AG04449 (cell line): Measurements from ENCODE around the gene SAMD1.

ENCODE experiments used
- CTCF ChIA-PET: fragments of 350-600 bp; formaldehyde crosslinking; extraction: SDS; loops from one replicate; lab custom pipeline; 2021; ENCODE audit warnings: antibody characterized with exemption; lab: Yijun Ruan, JAX
- POLR2A ChIA-PET: fragments of 400-600, 350-600 bp; formaldehyde crosslinking; extraction: SDS; loops from one replicate; lab custom pipeline; 2020; ENCODE audit warnings: antibody characterized with exemption, inconsistent platforms; lab: Yijun Ruan, JAX
- DNase-seq: peaks from one replicate; pipeline ENCODE4 v3.0.0-alpha.2; 2010; ENCODE audit warnings: low read depth, low spot score
- H3K4me3 ChIP-seq: 2 replicates; pipeline ENCODE4 v1.5.1; 2011; ENCODE audit warnings: low read depth, mild to moderate bottlenecking, control low read depth, low read length
- TF ChIP-seq, protein P1 (sequence below): IDR thresholded peaks from one replicate; pipeline ENCODE4 v1.5.1; 2011; ENCODE audit warnings: mild to moderate bottlenecking, moderate library complexity, low read length, control low read depth, inconsistent platforms; ENCODE audit not compliant: insufficient read depth; ENCODE audit errors: missing control alignments

Gene SAMD1

GRCh38 chr19:14072535-14073260, 17.9 kb downstream of the SAMD1 start, which contains the start of gene MISP3:
Gene MISP3 (plus strand): TSS chr19:14072786. CDS start chr19:14073310, 524 bp downstream.
- TF ChIP-seq, protein P1, sequence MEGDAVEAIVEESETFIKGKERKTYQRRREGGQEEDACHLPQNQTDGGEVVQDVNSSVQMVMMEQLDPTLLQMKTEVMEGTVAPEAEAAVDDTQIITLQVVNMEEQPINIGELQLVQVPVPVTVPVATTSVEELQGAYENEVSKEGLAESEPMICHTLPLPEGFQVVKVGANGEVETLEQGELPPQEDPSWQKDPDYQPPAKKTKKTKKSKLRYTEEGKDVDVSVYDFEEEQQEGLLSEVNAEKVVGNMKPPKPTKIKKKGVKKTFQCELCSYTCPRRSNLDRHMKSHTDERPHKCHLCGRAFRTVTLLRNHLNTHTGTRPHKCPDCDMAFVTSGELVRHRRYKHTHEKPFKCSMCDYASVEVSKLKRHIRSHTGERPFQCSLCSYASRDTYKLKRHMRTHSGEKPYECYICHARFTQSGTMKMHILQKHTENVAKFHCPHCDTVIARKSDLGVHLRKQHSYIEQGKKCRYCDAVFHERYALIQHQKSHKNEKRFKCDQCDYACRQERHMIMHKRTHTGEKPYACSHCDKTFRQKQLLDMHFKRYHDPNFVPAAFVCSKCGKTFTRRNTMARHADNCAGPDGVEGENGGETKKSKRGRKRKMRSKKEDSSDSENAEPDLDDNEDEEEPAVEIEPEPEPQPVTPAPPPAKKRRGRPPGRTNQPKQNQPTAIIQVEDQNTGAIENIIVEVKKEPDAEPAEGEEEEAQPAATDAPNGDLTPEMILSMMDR: no peak
- CTCF ChIA-PET: interaction anchor here (0.6 to 7.2 kb wide), 38 partner anchors 9 to 205 kb away, joined by 3 to 117 read pairs (median 4); partner anchors contain the start of genes ASF1B, IL27RA, NANOS3 and PALM3
- POLR2A ChIA-PET: interaction anchor here (0.6 kb wide), 1 partner anchor 393 kb away, joined by 5 read pairs; no protein-coding TSS in a partner anchor
- DNase-seq: no peak
- H3K4me3 ChIP-seq: peak within 1 kb of the TSS; percentile 68

DNA sequence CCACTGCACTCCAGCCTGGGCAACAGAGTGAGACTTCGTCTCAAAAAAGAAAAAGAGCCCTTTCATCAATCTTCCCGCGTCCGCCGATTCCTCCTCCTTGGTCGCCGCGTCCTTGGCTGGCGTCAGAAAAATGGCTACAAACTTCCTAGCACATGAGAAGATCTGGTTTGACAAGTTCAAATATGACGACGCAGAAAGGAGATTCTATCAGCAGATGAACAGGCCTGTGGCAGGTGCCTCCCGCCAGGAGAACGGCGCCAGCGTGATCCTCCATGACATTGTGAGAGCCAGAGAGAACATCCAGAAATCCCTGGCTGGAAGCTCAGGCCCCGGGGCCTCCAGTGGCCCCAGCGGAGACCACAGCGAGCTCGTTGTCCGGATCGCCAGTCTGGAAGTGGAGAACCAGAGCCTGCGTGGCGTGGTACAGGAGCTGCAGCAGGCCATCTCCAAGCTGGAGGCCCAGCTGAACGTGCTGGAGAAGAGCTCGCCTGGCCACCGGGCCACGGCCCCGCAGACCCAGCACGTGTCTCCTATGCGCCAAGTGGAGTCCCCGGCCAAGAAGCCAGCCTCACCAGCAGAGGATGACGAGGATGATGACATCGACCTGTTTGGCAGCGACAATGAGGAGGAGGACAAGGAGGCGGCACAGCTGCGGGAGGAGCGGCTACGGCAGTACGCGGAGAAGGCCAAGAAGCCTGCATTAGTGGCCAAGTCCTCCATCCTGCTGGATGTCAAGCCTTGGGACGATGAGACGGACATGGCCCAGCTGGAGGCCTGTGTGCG, 20.1 kb downstream of the SAMD1 start:
- ChIA-PET CTCF (interaction anchor here (1.0 to 7.2 kb wide), 7 partner anchors 12 to 189 kb away, joined by 3 to 117 read pairs (median 15); partner anchors contain the start of genes PALM3 and PODNL1), POLR2A (no interaction called here)
- no peak overlapping the region for H3K4me3 ChIP-seq
- TF ChIP-seq, protein P1: no peak
- DNase-seq: no peak

DNA sequence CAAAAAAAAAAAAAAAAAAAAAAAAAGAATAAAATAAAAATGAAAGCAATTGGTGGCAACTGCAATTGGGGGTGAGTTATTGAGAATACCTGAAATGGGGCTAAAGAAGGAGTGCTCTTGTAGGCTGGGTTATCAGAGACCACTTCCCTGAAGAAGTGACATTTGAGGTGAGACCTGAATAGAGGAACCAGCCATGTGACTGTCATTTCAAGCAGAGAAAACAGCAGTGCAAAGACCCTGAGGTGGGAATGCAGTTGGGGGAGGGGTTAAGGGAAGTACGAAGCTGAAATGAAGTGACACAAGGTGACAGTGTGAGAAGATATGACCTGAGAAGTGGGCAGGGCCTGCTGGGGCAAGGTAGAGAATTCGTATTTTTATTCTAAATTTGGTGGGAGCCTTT, 24.4 kb downstream of the SAMD1 start:
- no peak overlapping the region for H3K4me3 ChIP-seq
- TF ChIP-seq, protein P1: no peak
- ChIA-PET CTCF (no interaction called here), POLR2A (no interaction called here)
- no peak for DNase-seq

- no peak for DNase-seq
- CTCF ChIA-PET: interaction anchor here (1.0 kb wide), 1 partner anchor 9 kb away, joined by 5 read pairs; the partner anchor contains the start of gene MISP3
- TF ChIP-seq, protein P1: no peak
- POLR2A ChIA-PET: no interaction called here
- no peak overlapping the region for H3K4me3 ChIP-seq
Observed at GRCh38 chr19:14063105-14063504, 27.4 kb downstream of the SAMD1 start.

DNA sequence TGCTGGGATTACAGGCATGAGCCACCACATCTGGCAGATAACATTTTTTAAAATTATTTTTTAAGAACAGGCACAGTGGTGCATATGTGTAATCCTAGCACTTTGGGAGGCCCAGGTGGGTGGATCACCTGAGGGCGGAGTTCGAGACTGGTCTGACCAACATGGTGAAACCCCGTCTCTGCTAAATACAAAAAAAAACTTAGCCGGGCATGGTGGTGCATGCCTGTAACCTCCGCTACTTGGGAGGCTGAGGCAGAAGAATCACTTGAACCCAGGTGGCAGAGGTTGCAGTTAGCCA, 28.0 kb downstream of the SAMD1 start:
- CTCF ChIA-PET: interaction anchor here (0.6 kb wide), 2 partner anchors 10 to 36 kb away, joined by 3 read pairs; partner anchors contain the start of gene MISP3
- POLR2A ChIA-PET: no interaction called here
- H3K4me3 ChIP-seq: no peak overlapping the region
- TF ChIP-seq, protein P1: no peak
- no peak for DNase-seq
